ENCODE measurements around the gene HGS. TPM values are rescaled to one million over a fixed set of nuclear protein-coding genes. Genes with fewer than 3 reads are reported as not detected.

The HGS gene
- total RNA-seq, 1 donor from 2014 or later, result 46.2 TPM

DNA sequence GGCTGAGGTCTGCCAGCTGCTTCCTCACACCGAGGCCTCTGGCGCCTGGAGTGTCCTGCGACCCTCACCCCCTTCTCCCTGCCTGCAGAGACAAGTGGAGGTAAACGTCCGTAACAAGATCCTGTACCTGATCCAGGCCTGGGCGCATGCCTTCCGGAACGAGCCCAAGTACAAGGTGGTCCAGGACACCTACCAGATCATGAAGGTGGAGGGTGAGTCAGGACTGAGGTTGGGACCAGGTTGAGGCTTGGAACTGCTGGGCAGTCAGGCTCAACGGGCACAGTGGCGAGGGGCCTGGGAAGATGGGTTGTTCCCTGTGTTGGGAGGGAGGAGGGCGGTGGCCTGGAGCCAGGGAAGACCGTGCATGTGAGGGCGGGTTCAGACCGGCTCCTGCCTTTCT, 4.8 kb downstream of the HGS start:
- Histone ChIP-seq H3K27me3 (no peaks in the 10 kb centered on the region), H3K4me1 (peaks cover 5% of the 10 kb centered on the region), H3K4me3 (no peak overlapping the region), H3F3A (ENCODE audit: low read depth) (no peaks in the 10 kb centered on the region), H3K79me2 (ENCODE audit: low read depth) (peaks cover 28% of the 10 kb centered on the region), H3K9ac (no peak overlapping the region), H3K9me3 (ENCODE audit: low read depth) (no peaks in the 10 kb centered on the region), H4K20me1 (ENCODE audit: low read depth) (peaks cover 20% of the 10 kb centered on the region), H3K36me3 (no peaks in the 10 kb centered on the region), H2AFZ (replicated peaks) (no peak overlapping the region), H3K27ac (no peak overlapping the region), H3K4me2 (no peak overlapping the region)
- no peaks in the 10 kb centered on the region for H3K9me3 Mint-ChIP-seq
- no peak overlapping the region for H3K4me3 Mint-ChIP-seq
- peaks cover 7% of the 10 kb centered on the region for H3K27me3 Mint-ChIP-seq (ENCODE audit: insufficient read depth, low read depth)
- peaks cover 16% of the 10 kb centered on the region for H3K4me1 Mint-ChIP-seq
- H3K36me3 Mint-ChIP-seq, result peaks cover 16% of the 10 kb centered on the region
- TF ChIP-seq, protein P1, sequence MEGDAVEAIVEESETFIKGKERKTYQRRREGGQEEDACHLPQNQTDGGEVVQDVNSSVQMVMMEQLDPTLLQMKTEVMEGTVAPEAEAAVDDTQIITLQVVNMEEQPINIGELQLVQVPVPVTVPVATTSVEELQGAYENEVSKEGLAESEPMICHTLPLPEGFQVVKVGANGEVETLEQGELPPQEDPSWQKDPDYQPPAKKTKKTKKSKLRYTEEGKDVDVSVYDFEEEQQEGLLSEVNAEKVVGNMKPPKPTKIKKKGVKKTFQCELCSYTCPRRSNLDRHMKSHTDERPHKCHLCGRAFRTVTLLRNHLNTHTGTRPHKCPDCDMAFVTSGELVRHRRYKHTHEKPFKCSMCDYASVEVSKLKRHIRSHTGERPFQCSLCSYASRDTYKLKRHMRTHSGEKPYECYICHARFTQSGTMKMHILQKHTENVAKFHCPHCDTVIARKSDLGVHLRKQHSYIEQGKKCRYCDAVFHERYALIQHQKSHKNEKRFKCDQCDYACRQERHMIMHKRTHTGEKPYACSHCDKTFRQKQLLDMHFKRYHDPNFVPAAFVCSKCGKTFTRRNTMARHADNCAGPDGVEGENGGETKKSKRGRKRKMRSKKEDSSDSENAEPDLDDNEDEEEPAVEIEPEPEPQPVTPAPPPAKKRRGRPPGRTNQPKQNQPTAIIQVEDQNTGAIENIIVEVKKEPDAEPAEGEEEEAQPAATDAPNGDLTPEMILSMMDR (IDR thresholded peaks at IDR 0.05), result no peak
- no peak for TF ChIP-seq EZH2phosphoT487 (IDR thresholded peaks at IDR 0.05)
- TF ChIP-seq EZH2 (IDR thresholded peaks at IDR 0.05), result no peak
- H3K27ac Mint-ChIP-seq, result no peak overlapping the region
- DNase-seq (ENCODE audit: low spot score), result no peak

DNA sequence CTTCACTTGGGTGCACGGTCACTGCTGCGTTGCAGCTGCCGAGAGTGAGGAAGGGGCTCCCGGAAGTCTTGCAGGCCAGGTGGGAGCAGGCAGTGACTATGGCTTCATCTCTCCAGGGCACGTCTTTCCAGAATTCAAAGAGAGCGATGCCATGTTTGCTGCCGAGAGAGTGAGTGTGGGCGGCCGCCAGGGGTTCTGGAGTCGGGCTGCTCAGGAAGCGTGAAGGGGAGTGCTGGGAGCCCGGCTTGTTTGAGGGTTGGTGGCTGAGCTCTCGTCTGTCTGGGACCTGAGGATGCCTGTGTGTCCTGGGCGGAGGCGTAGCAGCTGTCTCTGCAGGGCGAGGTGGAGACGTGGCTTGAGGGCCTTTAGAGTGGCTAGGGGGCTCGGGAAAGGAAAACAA, 6.3 kb downstream of the HGS start:
- H3K27ac ChIP-seq, result no peak overlapping the region
- no peak overlapping the region for H3K4me3 Mint-ChIP-seq
- H3K36me3 Mint-ChIP-seq, result peaks cover 16% of the 10 kb centered on the region
- no peak overlapping the region for H3K27ac Mint-ChIP-seq
- H3K9me3 ChIP-seq (ENCODE audit: low read depth), result no peaks in the 10 kb centered on the region
- H4K20me1 ChIP-seq (ENCODE audit: low read depth), result peaks cover 10% of the 10 kb centered on the region
- no peak for DNase-seq (ENCODE audit: low spot score)
- H3K36me3 ChIP-seq, result no peaks in the 10 kb centered on the region
- H3K4me2 ChIP-seq, result no peak overlapping the region
- peaks cover 6% of the 10 kb centered on the region for H3K4me1 Mint-ChIP-seq
- peaks cover 16% of the 10 kb centered on the region for H3K79me2 ChIP-seq (ENCODE audit: low read depth)
- no peak for TF ChIP-seq EZH2 (IDR thresholded peaks at IDR 0.05)
- TF ChIP-seq, protein P1 (IDR thresholded peaks at IDR 0.05), result no peak
- H3K9ac ChIP-seq, result no peak overlapping the region
- H3K27me3 ChIP-seq, result no peaks in the 10 kb centered on the region
- no peak overlapping the region for H3K4me3 ChIP-seq
- no peaks in the 10 kb centered on the region for H3K9me3 Mint-ChIP-seq
- no peak overlapping the region for H2AFZ ChIP-seq (replicated peaks)
- H3F3A ChIP-seq (ENCODE audit: low read depth), result no peaks in the 10 kb centered on the region
- H3K4me1 ChIP-seq, result no peaks in the 10 kb centered on the region
- H3K27me3 Mint-ChIP-seq (ENCODE audit: insufficient read depth, low read depth), result peaks cover 7% of the 10 kb centered on the region

DNA sequence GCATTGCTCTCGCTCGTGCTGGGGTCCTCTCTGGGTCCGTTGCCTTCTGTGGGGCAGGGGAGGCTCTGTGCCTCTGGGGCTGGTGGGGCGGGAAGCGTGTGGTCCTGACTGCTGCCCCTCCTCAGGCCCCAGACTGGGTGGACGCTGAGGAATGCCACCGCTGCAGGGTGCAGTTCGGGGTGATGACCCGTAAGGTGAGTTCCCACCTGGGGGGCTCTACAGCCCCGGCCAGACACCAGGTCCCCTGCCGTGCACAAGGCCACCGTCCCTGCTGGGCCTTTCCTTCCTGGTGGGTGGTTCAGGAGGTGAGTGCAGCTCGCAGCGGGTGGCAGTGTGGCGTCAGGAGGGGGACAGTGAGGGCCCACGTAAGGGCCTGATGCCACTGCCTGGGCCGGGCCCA, 6.7 kb downstream of the HGS start:
- Histone ChIP-seq H4K20me1 (ENCODE audit: low read depth) (peaks cover 5% of the 10 kb centered on the region), H3K4me3 (no peak overlapping the region), H3K9me3 (ENCODE audit: low read depth) (no peaks in the 10 kb centered on the region), H3K79me2 (ENCODE audit: low read depth) (peaks cover 12% of the 10 kb centered on the region), H3K4me1 (no peaks in the 10 kb centered on the region), H3K9ac (no peak overlapping the region), H3K36me3 (no peaks in the 10 kb centered on the region), H3F3A (ENCODE audit: low read depth) (no peaks in the 10 kb centered on the region), H3K27me3 (no peaks in the 10 kb centered on the region), H3K4me2 (no peak overlapping the region), H2AFZ (replicated peaks) (no peak overlapping the region), H3K27ac (no peak overlapping the region)
- TF ChIP-seq EZH2phosphoT487 (IDR thresholded peaks at IDR 0.05), result no peak
- no peak for TF ChIP-seq EZH2 (IDR thresholded peaks at IDR 0.05)
- Mint-ChIP-seq H3K4me3 (no peak overlapping the region), H3K36me3 (peaks cover 16% of the 10 kb centered on the region), H3K4me1 (peaks cover 4% of the 10 kb centered on the region), H3K27me3 (ENCODE audit: insufficient read depth, low read depth) (peaks cover 7% of the 10 kb centered on the region), H3K9me3 (no peaks in the 10 kb centered on the region), H3K27ac (no peak overlapping the region)
- DNase-seq (ENCODE audit: low spot score), result no peak

DNA sequence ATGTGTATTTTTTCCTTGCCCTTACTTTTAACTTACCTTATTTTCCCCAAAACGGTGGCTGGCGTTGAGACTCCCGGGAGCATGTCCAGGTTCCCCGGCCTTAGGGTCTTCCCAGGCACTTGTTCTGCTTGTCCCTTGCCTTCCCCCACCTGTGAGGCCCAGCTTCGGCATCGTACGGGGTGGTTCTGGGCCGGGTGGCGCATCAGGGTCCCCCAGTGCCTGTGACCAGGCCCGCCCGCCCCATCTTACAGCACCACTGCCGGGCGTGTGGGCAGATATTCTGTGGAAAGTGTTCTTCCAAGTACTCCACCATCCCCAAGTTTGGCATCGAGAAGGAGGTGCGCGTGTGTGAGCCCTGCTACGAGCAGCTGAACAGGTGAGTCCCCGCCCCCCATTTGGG, 7.4 kb downstream of the HGS start:
- no peak overlapping the region for H3K27ac Mint-ChIP-seq
- Histone ChIP-seq H3K4me3 (no peak overlapping the region), H3K36me3 (no peaks in the 10 kb centered on the region), H3K4me1 (no peaks in the 10 kb centered on the region), H3K27ac (no peak overlapping the region), H3K79me2 (ENCODE audit: low read depth) (peaks cover 5% of the 10 kb centered on the region), H3K9ac (no peak overlapping the region), H3K27me3 (no peaks in the 10 kb centered on the region), H3K4me2 (no peak overlapping the region), H2AFZ (replicated peaks) (no peak overlapping the region), H4K20me1 (ENCODE audit: low read depth) (no peaks in the 10 kb centered on the region), H3F3A (ENCODE audit: low read depth) (no peaks in the 10 kb centered on the region), H3K9me3 (ENCODE audit: low read depth) (no peaks in the 10 kb centered on the region)
- peaks cover 2% of the 10 kb centered on the region for H3K4me1 Mint-ChIP-seq
- H3K27me3 Mint-ChIP-seq (ENCODE audit: insufficient read depth, low read depth), result peaks cover 6% of the 10 kb centered on the region
- no peaks in the 10 kb centered on the region for H3K9me3 Mint-ChIP-seq
- TF ChIP-seq EZH2phosphoT487 (IDR thresholded peaks at IDR 0.05) (no peak), EZH2 (IDR thresholded peaks at IDR 0.05) (no peak)
- TF ChIP-seq, protein P1 (IDR thresholded peaks at IDR 0.05), result no peak
- no peak for DNase-seq (ENCODE audit: low spot score)
- H3K36me3 Mint-ChIP-seq, result peaks cover 15% of the 10 kb centered on the region
- no peak overlapping the region for H3K4me3 Mint-ChIP-seq

Measured in neural progenitor cell (in vitro differentiated cells).